ENCODE measurements around the gene ADAMTSL4. TPM values are rescaled to one million over a fixed set of nuclear protein-coding genes. Genes with fewer than 3 reads are reported as not detected.

The ADAMTSL4 gene
- polyA plus RNA-seq, 1 of the 3 experiments (the other 2 are of a cell fraction): 3.4 TPM

- Histone ChIP-seq H3K9ac (no peak overlapping the region), H2AFZ (ENCODE audit: low read depth) (no peak overlapping the region), H3K79me2 (ENCODE audit: insufficient read depth) (no peaks in the 10 kb centered on the region), H4K20me1 (ENCODE audit: insufficient read depth) (no peaks in the 10 kb centered on the region), H3K36me3 (replicated peaks in 1 of 2; ENCODE audit: control insufficient read depth in 1 of 2, insufficient read depth in 2 of 2, low read length in 1 of 2) (no peaks in the 10 kb centered on the region), H3K9me2 (no peaks in the 10 kb centered on the region), H3F3A (replicated peaks; ENCODE audit: insufficient read depth) (no peaks in the 10 kb centered on the region), H3K4me1 (ENCODE audit: control insufficient read depth in 1 of 2, insufficient read depth in 2 of 2, low read depth in 1 of 2, low read length in 1 of 2) (peaks cover 0 to 4% of the 10 kb centered on the region in 2 experiments; a peak in 1 of 4 replicates), H3K4me2 (no peak overlapping the region), H3K4me3 (ENCODE audit: low read depth in 2 of 2, low read length in 1 of 2) (no peak overlapping the region), H3K9me3 (no peaks in the 10 kb centered on the region), H3K27me3 (ENCODE audit: insufficient read depth) (no peaks in the 10 kb centered on the region), H3K27ac (ENCODE audit: low read depth in 2 of 2, low read length in 1 of 2) (no peak overlapping the region)
- WGBS (ENCODE audit: low lambda C conversion rate): 95% methylated on average over 6 of the region's 6 CpGs
- POLR2A ChIA-PET: no interaction called here
- peak; percentile 8 for DNase-seq
- CTCF ChIA-PET: interaction anchor here (0.9 to 10.0 kb wide), 3 partner anchors 13 to 75 kb away, joined by 3 to 69 read pairs (median 4); no protein-coding TSS in a partner anchor
- no peak for TF ChIP-seq ELF1 (IDR thresholded peaks at IDR 0.05)
- TF ChIP-seq IRF3 (IDR thresholded peaks at IDR 0.05; ENCODE audit: low read depth, low read length): no peak
- no peak for TF ChIP-seq USF2 (IDR thresholded peaks at IDR 0.05; ENCODE audit: borderline replicate concordance, low read depth, low read length)
Observed at GRCh38 chr1:150545486-150546032, 3.6 kb upstream of the ADAMTSL4 start.

- Histone ChIP-seq H3K9ac (no peak overlapping the region), H3F3A (replicated peaks; ENCODE audit: insufficient read depth) (peaks cover 7% of the 10 kb centered on the region), H3K9me2 (no peaks in the 10 kb centered on the region), H2AFZ (ENCODE audit: low read depth) (no peak overlapping the region), H3K27ac (ENCODE audit: low read depth in 2 of 2, low read length in 1 of 2) (no peak overlapping the region), H3K4me1 (ENCODE audit: control insufficient read depth in 1 of 2, insufficient read depth in 2 of 2, low read depth in 1 of 2, low read length in 1 of 2) (peaks cover 0 to 4% of the 10 kb centered on the region in 2 experiments; a peak in 1 of 4 replicates), H3K36me3 (replicated peaks in 1 of 2; ENCODE audit: control insufficient read depth in 1 of 2, insufficient read depth in 2 of 2, low read length in 1 of 2) (no peaks in the 10 kb centered on the region), H3K4me3 (ENCODE audit: low read depth in 2 of 2, low read length in 1 of 2) (no peak overlapping the region), H3K4me2 (no peak overlapping the region), H3K79me2 (ENCODE audit: insufficient read depth) (no peaks in the 10 kb centered on the region), H4K20me1 (ENCODE audit: insufficient read depth) (no peaks in the 10 kb centered on the region), H3K9me3 (no peaks in the 10 kb centered on the region), H3K27me3 (ENCODE audit: insufficient read depth) (no peaks in the 10 kb centered on the region)
- ChIA-PET CTCF (interaction anchor here (1.0 to 10.0 kb wide), 3 partner anchors 14 to 75 kb away, joined by 3 to 88 read pairs (median 69); no protein-coding TSS in a partner anchor), POLR2A (no interaction called here)
- no peak for TF ChIP-seq NFIC (IDR thresholded peaks at IDR 0.05; ENCODE audit: borderline replicate concordance)
- no peak for DNase-seq
- 92% methylated on average over 16 of the region's 16 CpGs for WGBS (ENCODE audit: low lambda C conversion rate)
Observed at GRCh38 chr1:150546294-150546937, 2.8 kb upstream of the ADAMTSL4 start.

DNA sequence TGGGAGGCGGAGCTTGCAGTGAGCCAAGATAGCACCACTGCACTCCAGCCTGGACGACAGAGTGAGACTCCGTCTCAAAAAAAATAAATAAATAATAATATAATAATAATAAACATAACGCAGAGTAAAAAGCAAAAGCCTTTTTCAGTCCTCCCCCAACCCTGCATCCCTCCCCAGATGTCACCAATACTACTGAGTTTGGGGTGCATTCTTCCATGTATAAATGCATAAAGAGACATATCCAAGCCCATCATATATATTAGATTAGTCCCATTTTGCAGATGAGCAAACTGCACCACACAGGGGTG lies 930 bp upstream of the ADAMTSL4 start:
- no peaks in the 10 kb centered on the region for H3K36me3 ChIP-seq (replicated peaks in 1 of 2; ENCODE audit: control insufficient read depth in 1 of 2, insufficient read depth in 2 of 2, low read length in 1 of 2)
- H3K4me1 ChIP-seq (ENCODE audit: control insufficient read depth in 1 of 2, insufficient read depth in 2 of 2, low read depth in 1 of 2, low read length in 1 of 2): peaks cover 8 to 13% of the 10 kb centered on the region in 2 experiments; a peak in 2 of 4 replicates
- H3K9me2 ChIP-seq: no peaks in the 10 kb centered on the region
- WGBS (ENCODE audit: low lambda C conversion rate): 66% methylated on average over 4 of the region's 4 CpGs
- no peaks in the 10 kb centered on the region for H3K79me2 ChIP-seq (ENCODE audit: insufficient read depth)
- H3K27me3 ChIP-seq (ENCODE audit: insufficient read depth): no peaks in the 10 kb centered on the region
- peak overlapping the region; percentile 50; the same call in 1 of the 2 replicates for H2AFZ ChIP-seq (ENCODE audit: low read depth)
- H3K4me2 ChIP-seq: peak overlapping the region; percentile 77
- DNase-seq: no peak
- H3K27ac ChIP-seq (ENCODE audit: low read depth in 2 of 2, low read length in 1 of 2): peak overlapping the region in 1 of 2 experiments; percentile 39; a peak in 1 of 4 replicates
- ChIA-PET CTCF (interaction anchor here (1.0 to 10.0 kb wide), 5 partner anchors 12 to 458 kb away, joined by 3 to 88 read pairs (median 6); partner anchors contain the start of gene MINDY1), POLR2A (interaction anchor here (1.0 to 1.5 kb wide), 3 partner anchors 14 to 31 kb away, joined by 4 read pairs; partner anchors contain the start of gene MCL1)
- H3K9me3 ChIP-seq: no peaks in the 10 kb centered on the region
- peak overlapping the region; percentile 55 for H3K9ac ChIP-seq
- H3K4me3 ChIP-seq (ENCODE audit: low read depth in 2 of 2, low read length in 1 of 2): peak overlapping the region; percentile 51 to 61
- peaks cover 17% of the 10 kb centered on the region for H3F3A ChIP-seq (replicated peaks; ENCODE audit: insufficient read depth)
- no peaks in the 10 kb centered on the region for H4K20me1 ChIP-seq (ENCODE audit: insufficient read depth)
- TF ChIP-seq RFX5 (IDR thresholded peaks at IDR 0.05; ENCODE audit: low read length) (no peak), POLR2AphosphoS5 (IDR thresholded peaks at IDR 0.05; ENCODE audit: low read depth, low read length) (no peak), IRF3 (IDR thresholded peaks at IDR 0.05; ENCODE audit: low read depth, low read length) (no peak), RXRA (IDR thresholded peaks at IDR 0.05; ENCODE audit: borderline replicate concordance, low read depth) (no peak), MXI1 (IDR thresholded peaks at IDR 0.05; ENCODE audit: low read depth, low read length) (no peak), SIN3A (IDR thresholded peaks at IDR 0.05; ENCODE audit: borderline replicate concordance, low read depth, low read length) (no peak), GATA2 (CRISPR knock-in tag; IDR thresholded peaks at IDR 0.05) (no peak), USF2 (IDR thresholded peaks at IDR 0.05; ENCODE audit: borderline replicate concordance, low read depth, low read length) (no peak), NFIC (IDR thresholded peaks at IDR 0.05; ENCODE audit: borderline replicate concordance) (no peak), USF1 (IDR thresholded peaks at IDR 0.05; ENCODE audit: borderline replicate concordance, low read depth) (no peak), TCF12 (IDR thresholded peaks at IDR 0.05) (no peak)
- TF ChIP-seq, protein P1, sequence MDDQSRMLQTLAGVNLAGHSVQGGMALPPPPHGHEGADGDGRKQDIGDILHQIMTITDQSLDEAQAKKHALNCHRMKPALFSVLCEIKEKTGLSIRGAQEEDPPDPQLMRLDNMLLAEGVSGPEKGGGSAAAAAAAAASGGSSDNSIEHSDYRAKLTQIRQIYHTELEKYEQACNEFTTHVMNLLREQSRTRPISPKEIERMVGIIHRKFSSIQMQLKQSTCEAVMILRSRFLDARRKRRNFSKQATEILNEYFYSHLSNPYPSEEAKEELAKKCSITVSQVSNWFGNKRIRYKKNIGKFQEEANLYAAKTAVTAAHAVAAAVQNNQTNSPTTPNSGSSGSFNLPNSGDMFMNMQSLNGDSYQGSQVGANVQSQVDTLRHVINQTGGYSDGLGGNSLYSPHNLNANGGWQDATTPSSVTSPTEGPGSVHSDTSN (IDR thresholded peaks at IDR 0.05): no peak

All from SK-N-SH (cell line).